IgD-negative memory B cell (primary cell): ENCODE results near the gene ABCB9. TPM values are rescaled to one million over a fixed set of nuclear protein-coding genes. Genes with fewer than 3 reads are reported as not detected.
"Not testable (repeated sequence)": the region's sequence is repeated elsewhere in the genome, so short reads cannot be mapped to it uniquely, and the experiment has no call there.

ENCODE experiments used
- H3K27ac Mint-ChIP-seq, 3 donors: one replicate each; pipeline ENCODE4 v1.8.0; 2020 to 2022; ENCODE audit warnings: mild to moderate bottlenecking in 3 of 3, mixed read lengths in 3 of 3, moderate library complexity in 1 of 3
- H3K27me3 Mint-ChIP-seq: one replicate; pipeline ENCODE4 v1.8.0; 2021; ENCODE audit warnings: mixed read lengths
- H3K36me3 Mint-ChIP-seq: one replicate; pipeline ENCODE4 v1.8.0; 2020; ENCODE audit warnings: mild to moderate bottlenecking, mixed read lengths
- H3K4me1 Mint-ChIP-seq, 3 donors: one replicate each; pipeline ENCODE4 v1.8.0; 2020 to 2022; ENCODE audit warnings: mixed read lengths in 3 of 3, mild to moderate bottlenecking in 1 of 3
- H3K4me3 Mint-ChIP-seq, 4 donors: one replicate each; pipeline ENCODE4 v1.8.0; 2020 to 2022; ENCODE audit warnings: mild to moderate bottlenecking in 4 of 4, mixed read lengths in 4 of 4, moderate library complexity in 3 of 4
- H3K9me3 Mint-ChIP-seq, 3 donors: one replicate each; pipeline ENCODE4 v1.8.0; 2020 to 2021; ENCODE audit warnings: mixed read lengths in 3 of 3, mild to moderate bottlenecking in 1 of 3
- polyA plus RNA-seq: library from polyadenylated mRNA; unstranded; fragments of 300-500 nt; fragmentation: Illumina TruSeq; gene quantifications from one replicate; pipeline ENCODE4 v1.2.3, GENCODE V29; 2021

ABCB9 gene
- polyA plus RNA-seq, 1 donor from 2014 or later = 0.93 TPM

- Mint-ChIP-seq H3K4me3 (no peak overlapping the region), H3K27me3 (no peaks in the 10 kb centered on the region), H3K27ac (no peak overlapping the region), H3K36me3 (no peaks in the 10 kb centered on the region), H3K4me1 (peaks cover 13 to 27% (median 22%) of the 10 kb centered on the region in 3 donors), H3K9me3 (no peaks in the 10 kb centered on the region)
These were observed 16.2 kb downstream of the ABCB9 start for GRCh38 chr12:122949816-122950675.

GRCh38 chr12:122949405-122949804 is 16.9 kb downstream of the ABCB9 start:
- peak overlapping the region in 1 of 4 donors; percentile 9 for H3K4me3 Mint-ChIP-seq
- peaks cover 13 to 27% (median 22%) of the 10 kb centered on the region in 3 donors for H3K4me1 Mint-ChIP-seq
- H3K27ac Mint-ChIP-seq = no peak overlapping the region
- no peaks in the 10 kb centered on the region for H3K36me3 Mint-ChIP-seq
- no peaks in the 10 kb centered on the region for H3K27me3 Mint-ChIP-seq
- H3K9me3 Mint-ChIP-seq = no peaks in the 10 kb centered on the region

GRCh38 chr12:122948605-122949004 is 17.7 kb downstream of the ABCB9 start:
- Mint-ChIP-seq H3K4me3 (no peak overlapping the region), H3K36me3 (no peaks in the 10 kb centered on the region), H3K4me1 (peaks cover 13 to 27% (median 25%) of the 10 kb centered on the region in 3 donors), H3K27ac (no peak overlapping the region), H3K27me3 (no peaks in the 10 kb centered on the region), H3K9me3 (no peaks in the 10 kb centered on the region)

GRCh38 chr12:122947352-122947792 is 18.9 kb downstream of the ABCB9 start:
- H3K9me3 Mint-ChIP-seq = no peaks in the 10 kb centered on the region
- no peaks in the 10 kb centered on the region for H3K27me3 Mint-ChIP-seq

GRCh38 chr12:122946690-122947341 is 19.4 kb downstream of the ABCB9 start:
- Mint-ChIP-seq H3K4me1 (peaks cover 8 to 25% (median 19%) of the 10 kb centered on the region in 3 donors), H3K27me3 (no peaks in the 10 kb centered on the region), H3K27ac (peak overlapping the region in 1 of 3 donors; percentile 85), H3K9me3 (no peaks in the 10 kb centered on the region), H3K4me3 (peak overlapping the region in 2 of 4 donors; percentile 41 to 61), H3K36me3 (no peaks in the 10 kb centered on the region)

More at GRCh38 chr12:122947352-122947792, 18.9 kb downstream of the ABCB9 start:
- Mint-ChIP-seq H3K4me3 (peak overlapping the region in 1 of 4 donors; percentile 12), H3K4me1 (peaks cover 12 to 30% (median 23%) of the 10 kb centered on the region in 3 donors), H3K27ac (peak overlapping the region in 1 of 3 donors; percentile 85), H3K36me3 (no peaks in the 10 kb centered on the region)

- peaks cover 7 to 20% (median 19%) of the 10 kb centered on the region in 3 donors for H3K4me1 Mint-ChIP-seq
- H3K27me3 Mint-ChIP-seq = no peaks in the 10 kb centered on the region
- H3K9me3 Mint-ChIP-seq = no peaks in the 10 kb centered on the region
- H3K36me3 Mint-ChIP-seq = no peaks in the 10 kb centered on the region
- H3K27ac Mint-ChIP-seq = no peak overlapping the region
- no peak overlapping the region for H3K4me3 Mint-ChIP-seq
These were observed 21.4 kb downstream of the ABCB9 start for GRCh38 chr12:122944605-122945592.

GRCh38 chr12:122943196-122943595 is 23.1 kb downstream of the ABCB9 start:
- Mint-ChIP-seq H3K9me3 (no peaks in the 10 kb centered on the region), H3K27ac (peak overlapping the region in 1 of 3 donors; percentile 87), H3K4me1 (peaks cover 7 to 20% (median 17%) of the 10 kb centered on the region in 3 donors), H3K36me3 (no peaks in the 10 kb centered on the region), H3K27me3 (no peaks in the 10 kb centered on the region), H3K4me3 (no peak overlapping the region)

- Mint-ChIP-seq H3K36me3 (no peaks in the 10 kb centered on the region), H3K9me3 (no peaks in the 10 kb centered on the region), H3K4me3 (no peak overlapping the region), H3K27me3 (no peaks in the 10 kb centered on the region), H3K27ac (peak overlapping the region in 1 of 3 donors; percentile 87), H3K4me1 (peaks cover 7 to 18% (median 14%) of the 10 kb centered on the region in 3 donors)
These were observed 23.6 kb downstream of the ABCB9 start for GRCh38 chr12:122942637-122943036.

- not testable (repeated sequence) for H3K27me3 Mint-ChIP-seq, H3K4me3 Mint-ChIP-seq, H3K4me1 Mint-ChIP-seq, H3K9me3 Mint-ChIP-seq, H3K27ac Mint-ChIP-seq, H3K36me3 Mint-ChIP-seq
These were observed 24.9 kb downstream of the ABCB9 start for GRCh38 chr12:122941351-122941750.

GRCh38 chr12:122939125-122939524 is 27.1 kb downstream of the ABCB9 start:
- Mint-ChIP-seq H3K36me3 (no peaks in the 10 kb centered on the region), H3K4me1 (peaks cover 6 to 9% (median 7%) of the 10 kb centered on the region in 3 donors), H3K27me3 (no peaks in the 10 kb centered on the region), H3K4me3 (no peak overlapping the region), H3K9me3 (no peaks in the 10 kb centered on the region), H3K27ac (no peak overlapping the region)

GRCh38 chr12:122937622-122938091 is 28.6 kb downstream of the ABCB9 start:
- Mint-ChIP-seq H3K36me3 (no peaks in the 10 kb centered on the region), H3K9me3 (no peaks in the 10 kb centered on the region), H3K4me1 (peaks cover 5 to 11% (median 6%) of the 10 kb centered on the region in 3 donors), H3K27me3 (no peaks in the 10 kb centered on the region), H3K4me3 (no peak overlapping the region), H3K27ac (peak overlapping the region in 1 of 3 donors; percentile 77)

GRCh38 chr12:122935318-122935717 is 30.9 kb downstream of the ABCB9 start:
- H3K9me3 Mint-ChIP-seq = peaks cover 0 to 1% (median 0%) of the 10 kb centered on the region in 3 donors
- no peaks in the 10 kb centered on the region for H3K27me3 Mint-ChIP-seq
- H3K27ac Mint-ChIP-seq = peak overlapping the region in 1 of 3 donors; percentile 18
- H3K36me3 Mint-ChIP-seq = no peaks in the 10 kb centered on the region
- H3K4me1 Mint-ChIP-seq = peaks cover 5 to 11% (median 7%) of the 10 kb centered on the region in 3 donors
- H3K4me3 Mint-ChIP-seq = peak overlapping the region in 1 of 4 donors; percentile 2

- Mint-ChIP-seq H3K4me1 (peaks cover 5 to 11% (median 7%) of the 10 kb centered on the region in 3 donors), H3K4me3 (peak overlapping the region in 1 of 4 donors; percentile 63), H3K36me3 (no peaks in the 10 kb centered on the region), H3K27me3 (no peaks in the 10 kb centered on the region), H3K9me3 (peaks cover 0 to 1% (median 0%) of the 10 kb centered on the region in 3 donors), H3K27ac (no peak overlapping the region)
These were observed 31.5 kb downstream of the ABCB9 start for GRCh38 chr12:122934722-122935121.

- Mint-ChIP-seq H3K36me3 (no peaks in the 10 kb centered on the region), H3K9me3 (peaks cover 0 to 1% (median 0%) of the 10 kb centered on the region in 3 donors), H3K27ac (no peak overlapping the region), H3K4me3 (peak overlapping the region in 3 of 4 donors; percentile 8 to 79 (median 51)), H3K4me1 (peaks cover 13 to 18% (median 17%) of the 10 kb centered on the region in 3 donors), H3K27me3 (no peaks in the 10 kb centered on the region)
These were observed 34.1 kb downstream of the ABCB9 start for GRCh38 chr12:122932207-122932606.
